SU-DHL-6 (cell line): ENCODE measurements around the gene MORC1.

Experiments used
- EZH2phosphoT487 ChIP-seq: fragments of 200-600 bp; sonication (generic), shearing (Covaris generic); conservative IDR thresholded peaks from 2 replicates; pipeline ENCODE4 v1.6.1; 2018; ENCODE audit warnings: mild to moderate bottlenecking, antibody characterized with exemption, low read length, moderate library complexity, mixed read lengths
- TF ChIP-seq, protein P1 (sequence below): fragments of 200-600 bp; sonication (generic); IDR thresholded peaks from one replicate; pipeline ENCODE4 v1.5.1; 2017; ENCODE audit warnings: antibody characterized with exemption, mild to moderate bottlenecking, low read length, moderate library complexity; ENCODE audit not compliant: insufficient read depth, poor library complexity, severe bottlenecking

DNA sequence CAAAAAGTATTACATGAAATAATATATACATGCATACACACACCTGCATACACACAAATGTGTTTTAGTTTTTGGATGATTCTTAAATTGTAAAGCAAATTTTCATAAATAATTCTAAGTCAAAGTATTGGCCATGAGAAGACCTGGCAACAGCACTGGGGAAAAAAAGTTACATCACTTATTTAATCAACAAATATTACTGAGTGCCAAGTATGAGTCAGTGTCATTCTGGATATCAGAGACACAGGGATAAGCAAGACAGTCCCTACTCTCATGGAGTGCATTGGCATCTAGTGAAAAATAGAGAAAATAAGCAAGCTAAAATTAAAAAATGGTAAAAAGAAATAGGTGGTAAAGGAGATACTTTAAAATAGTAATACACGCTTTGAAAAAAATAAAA, 134.9 kb downstream of the MORC1 start:
- TF ChIP-seq, protein P1, sequence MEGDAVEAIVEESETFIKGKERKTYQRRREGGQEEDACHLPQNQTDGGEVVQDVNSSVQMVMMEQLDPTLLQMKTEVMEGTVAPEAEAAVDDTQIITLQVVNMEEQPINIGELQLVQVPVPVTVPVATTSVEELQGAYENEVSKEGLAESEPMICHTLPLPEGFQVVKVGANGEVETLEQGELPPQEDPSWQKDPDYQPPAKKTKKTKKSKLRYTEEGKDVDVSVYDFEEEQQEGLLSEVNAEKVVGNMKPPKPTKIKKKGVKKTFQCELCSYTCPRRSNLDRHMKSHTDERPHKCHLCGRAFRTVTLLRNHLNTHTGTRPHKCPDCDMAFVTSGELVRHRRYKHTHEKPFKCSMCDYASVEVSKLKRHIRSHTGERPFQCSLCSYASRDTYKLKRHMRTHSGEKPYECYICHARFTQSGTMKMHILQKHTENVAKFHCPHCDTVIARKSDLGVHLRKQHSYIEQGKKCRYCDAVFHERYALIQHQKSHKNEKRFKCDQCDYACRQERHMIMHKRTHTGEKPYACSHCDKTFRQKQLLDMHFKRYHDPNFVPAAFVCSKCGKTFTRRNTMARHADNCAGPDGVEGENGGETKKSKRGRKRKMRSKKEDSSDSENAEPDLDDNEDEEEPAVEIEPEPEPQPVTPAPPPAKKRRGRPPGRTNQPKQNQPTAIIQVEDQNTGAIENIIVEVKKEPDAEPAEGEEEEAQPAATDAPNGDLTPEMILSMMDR: no peak
- TF ChIP-seq EZH2phosphoT487: no peak
